Measurements from ENCODE around the gene NGDN. TPM values are rescaled to one million over a fixed set of nuclear protein-coding genes. Genes with fewer than 3 reads are reported as not detected.

Gene NGDN
- total RNA-seq, 1 donor from 2014 or later, result 51.1 TPM

DNA sequence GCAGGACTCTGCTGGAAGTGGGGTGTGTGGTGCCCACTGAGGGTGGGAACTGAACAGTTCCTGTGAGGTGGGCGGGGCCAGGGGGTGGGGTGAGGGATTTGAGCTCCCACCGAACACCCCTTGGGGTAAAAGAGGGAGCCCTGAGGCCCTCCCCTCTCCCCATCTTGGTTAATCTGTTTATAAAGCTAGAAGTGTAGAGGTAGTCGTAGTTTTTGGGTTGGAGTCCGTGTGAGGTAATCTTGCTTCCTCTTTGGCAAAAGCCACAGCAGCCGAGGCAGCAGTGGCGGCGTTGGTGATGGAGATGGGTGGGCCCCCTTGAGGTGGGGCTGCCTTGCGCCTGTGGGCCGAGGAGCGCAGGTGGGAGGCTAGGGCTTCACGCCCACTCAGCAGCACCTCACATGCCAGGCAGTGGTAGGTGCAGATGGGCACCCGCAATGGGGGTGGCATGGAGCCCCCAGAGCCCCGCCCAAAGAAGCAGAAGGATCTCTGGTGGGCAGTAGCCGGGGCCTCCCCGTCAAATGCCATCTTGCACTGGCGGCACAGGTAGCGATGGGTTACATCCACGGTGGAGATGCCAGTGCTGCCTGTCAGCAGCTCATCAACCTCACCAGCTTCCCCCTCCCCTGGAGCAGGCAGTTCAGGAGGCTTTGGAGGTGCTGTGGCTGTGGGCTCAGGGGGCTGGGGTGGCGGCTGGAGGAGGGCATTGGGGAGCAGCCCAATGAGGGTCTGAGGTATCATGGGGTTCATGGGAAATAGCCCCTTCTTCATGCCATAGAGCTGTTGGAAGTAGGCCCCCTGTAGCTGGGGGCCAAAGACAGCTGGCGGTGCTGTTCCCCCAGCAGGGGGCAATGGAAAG lies 52.5 kb downstream of the NGDN start:
- Mint-ChIP-seq H3K9me3 (no peaks in the 10 kb centered on the region), H3K4me3 (no peak overlapping the region), H3K36me3 (peaks cover 4% of the 10 kb centered on the region), H3K27ac (no peak overlapping the region), H3K4me1 (ENCODE audit: unreplicated experiment) (peaks cover 5% of the 10 kb centered on the region), H3K27me3 (no peaks in the 10 kb centered on the region)
- TF ChIP-seq, protein P1, sequence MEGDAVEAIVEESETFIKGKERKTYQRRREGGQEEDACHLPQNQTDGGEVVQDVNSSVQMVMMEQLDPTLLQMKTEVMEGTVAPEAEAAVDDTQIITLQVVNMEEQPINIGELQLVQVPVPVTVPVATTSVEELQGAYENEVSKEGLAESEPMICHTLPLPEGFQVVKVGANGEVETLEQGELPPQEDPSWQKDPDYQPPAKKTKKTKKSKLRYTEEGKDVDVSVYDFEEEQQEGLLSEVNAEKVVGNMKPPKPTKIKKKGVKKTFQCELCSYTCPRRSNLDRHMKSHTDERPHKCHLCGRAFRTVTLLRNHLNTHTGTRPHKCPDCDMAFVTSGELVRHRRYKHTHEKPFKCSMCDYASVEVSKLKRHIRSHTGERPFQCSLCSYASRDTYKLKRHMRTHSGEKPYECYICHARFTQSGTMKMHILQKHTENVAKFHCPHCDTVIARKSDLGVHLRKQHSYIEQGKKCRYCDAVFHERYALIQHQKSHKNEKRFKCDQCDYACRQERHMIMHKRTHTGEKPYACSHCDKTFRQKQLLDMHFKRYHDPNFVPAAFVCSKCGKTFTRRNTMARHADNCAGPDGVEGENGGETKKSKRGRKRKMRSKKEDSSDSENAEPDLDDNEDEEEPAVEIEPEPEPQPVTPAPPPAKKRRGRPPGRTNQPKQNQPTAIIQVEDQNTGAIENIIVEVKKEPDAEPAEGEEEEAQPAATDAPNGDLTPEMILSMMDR (conservative IDR thresholded peaks at IDR 0.05), result no peak
- no peak for DNase-seq (ENCODE audit: extremely low spot score, unreplicated experiment)

DNA sequence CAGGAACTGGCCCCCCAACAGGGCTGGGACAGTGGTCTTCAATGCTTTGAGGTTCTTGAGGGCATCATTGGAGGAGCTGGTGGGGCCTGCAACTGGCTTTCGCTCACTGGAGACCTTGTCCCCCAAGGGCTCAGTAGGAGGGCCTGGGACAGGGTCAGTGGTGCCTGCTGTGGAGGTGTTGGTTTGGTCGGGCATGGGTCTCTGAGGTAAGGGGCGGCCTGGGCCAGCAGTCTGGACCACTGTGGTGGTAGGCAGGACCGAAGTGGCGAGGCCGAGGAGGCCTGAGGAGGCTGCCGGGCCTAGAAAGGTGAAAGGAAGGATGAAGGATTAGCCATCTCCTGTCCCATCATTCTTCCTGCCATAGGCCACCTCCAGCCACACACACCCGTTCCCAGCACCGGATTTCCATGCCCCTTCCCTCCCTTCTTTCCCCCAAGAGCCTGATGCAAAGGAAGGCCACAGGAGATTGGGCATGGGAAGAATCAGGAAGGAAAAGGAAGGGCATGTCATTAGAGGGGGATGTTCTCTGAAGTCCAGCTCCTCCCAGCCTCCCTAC lies 53.2 kb downstream of the NGDN start:
- H3K27me3 Mint-ChIP-seq, result no peaks in the 10 kb centered on the region
- H3K27ac Mint-ChIP-seq, result no peak overlapping the region
- peaks cover 4% of the 10 kb centered on the region for H3K36me3 Mint-ChIP-seq
- peaks cover 5% of the 10 kb centered on the region for H3K4me1 Mint-ChIP-seq (ENCODE audit: unreplicated experiment)
- DNase-seq (ENCODE audit: extremely low spot score, unreplicated experiment), result no peak
- no peaks in the 10 kb centered on the region for H3K9me3 Mint-ChIP-seq
- TF ChIP-seq, protein P1 (conservative IDR thresholded peaks at IDR 0.05), result no peak
- H3K4me3 Mint-ChIP-seq, result no peak overlapping the region

DNA sequence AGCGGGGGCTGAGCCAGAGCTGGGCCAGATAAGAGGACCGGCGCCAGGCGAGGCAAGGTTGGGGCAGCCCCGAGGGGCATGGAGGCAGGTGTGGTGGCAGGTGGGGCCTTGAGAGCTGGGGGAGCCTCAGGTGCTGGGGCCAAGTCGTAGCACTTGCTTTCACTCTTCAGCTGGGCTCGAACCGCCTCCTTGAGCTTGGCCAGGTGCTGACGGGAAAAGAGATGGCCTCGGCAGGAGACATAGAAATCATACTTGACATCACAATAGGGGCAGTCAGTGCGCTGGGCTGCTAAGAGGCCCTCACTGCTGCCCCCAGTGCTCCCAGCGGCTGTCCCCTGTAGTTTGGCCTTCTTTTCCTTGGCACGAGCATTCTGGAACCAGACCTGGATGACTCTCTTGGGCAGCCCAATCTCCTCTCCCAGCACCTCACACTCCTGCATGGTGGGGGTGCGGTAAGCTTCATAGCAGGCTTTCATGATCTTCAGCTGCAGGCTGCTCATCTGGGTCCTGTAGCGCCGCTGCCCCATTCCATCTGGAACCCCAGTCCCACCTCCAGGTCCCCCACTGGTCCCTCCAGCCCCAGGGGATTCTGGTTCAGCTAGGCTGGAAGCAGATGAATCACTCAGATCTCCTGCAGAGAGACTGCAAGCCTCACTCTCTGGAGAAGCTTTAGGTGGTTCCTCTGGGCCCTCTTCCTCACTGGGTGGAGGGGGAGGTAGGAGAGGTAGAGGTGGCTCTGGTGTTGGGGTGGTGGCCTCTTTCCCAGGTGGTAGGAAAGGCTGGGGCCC lies 53.9 kb downstream of the NGDN start:
- H3K4me3 Mint-ChIP-seq, result no peak overlapping the region
- peaks cover 9% of the 10 kb centered on the region for H3K4me1 Mint-ChIP-seq (ENCODE audit: unreplicated experiment)
- no peaks in the 10 kb centered on the region for H3K27me3 Mint-ChIP-seq
- H3K36me3 Mint-ChIP-seq, result peaks cover 7% of the 10 kb centered on the region
- no peak for DNase-seq (ENCODE audit: extremely low spot score, unreplicated experiment)
- no peak overlapping the region for H3K27ac Mint-ChIP-seq
- TF ChIP-seq, protein P1 (conservative IDR thresholded peaks at IDR 0.05), result no peak
- no peaks in the 10 kb centered on the region for H3K9me3 Mint-ChIP-seq

DNA sequence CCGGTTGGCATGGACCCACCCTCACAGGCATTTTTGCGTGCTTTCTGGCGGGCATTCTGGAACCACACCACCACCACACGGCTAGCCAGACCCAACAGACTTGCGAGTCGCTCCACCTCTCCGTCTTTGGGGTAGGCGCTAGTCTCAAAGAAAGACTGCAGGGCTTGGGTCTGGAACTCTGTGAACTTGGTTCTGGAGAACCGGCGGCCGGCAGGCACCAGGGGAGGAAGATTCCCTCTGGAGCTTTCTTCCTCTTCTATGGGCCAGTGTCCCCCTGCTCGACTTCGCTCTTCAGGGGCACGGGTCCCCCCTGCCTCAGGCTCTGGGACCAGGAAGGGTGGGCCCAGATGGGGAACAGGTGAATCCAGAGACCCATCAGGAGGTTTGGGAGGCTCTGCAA lies 55.5 kb downstream of the NGDN start:
- Mint-ChIP-seq H3K9me3 (no peaks in the 10 kb centered on the region), H3K27ac (no peak overlapping the region), H3K4me3 (no peak overlapping the region), H3K36me3 (peaks cover 6% of the 10 kb centered on the region), H3K4me1 (ENCODE audit: unreplicated experiment) (peaks cover 10% of the 10 kb centered on the region), H3K27me3 (no peaks in the 10 kb centered on the region)
- TF ChIP-seq, protein P1 (conservative IDR thresholded peaks at IDR 0.05), result no peak
- no peak for DNase-seq (ENCODE audit: extremely low spot score, unreplicated experiment)

DNA sequence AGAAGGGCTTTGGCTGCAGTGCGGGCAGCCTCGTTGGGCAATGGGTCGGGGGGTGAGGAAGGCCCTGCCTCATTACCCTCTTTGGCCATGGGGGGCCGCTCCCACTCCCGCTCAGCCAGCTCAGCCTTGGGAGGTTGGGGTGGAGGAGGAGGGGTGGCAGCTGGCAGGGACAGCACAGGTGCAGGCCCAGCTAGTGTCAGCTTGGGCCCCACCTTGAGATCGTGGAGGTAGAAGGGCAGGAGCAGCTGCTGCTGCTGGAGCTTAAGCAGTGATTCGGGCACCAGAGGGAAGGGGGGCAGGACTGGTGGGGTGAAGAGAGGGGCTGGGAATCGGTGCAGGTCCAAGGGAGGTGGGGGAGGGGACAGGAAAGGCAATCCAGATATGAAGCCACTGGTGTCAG lies 56.1 kb downstream of the NGDN start:
- Mint-ChIP-seq H3K4me3 (no peak overlapping the region), H3K4me1 (ENCODE audit: unreplicated experiment) (peaks cover 16% of the 10 kb centered on the region), H3K36me3 (peaks cover 6% of the 10 kb centered on the region), H3K9me3 (no peaks in the 10 kb centered on the region), H3K27ac (no peak overlapping the region), H3K27me3 (no peaks in the 10 kb centered on the region)
- no peak for DNase-seq (ENCODE audit: extremely low spot score, unreplicated experiment)
- TF ChIP-seq, protein P1 (conservative IDR thresholded peaks at IDR 0.05), result no peak

Other genes starting within 250 kb of the NGDN start
- gene RNF212B, start 231.8 kb upstream of the NGDN start, total RNA-seq (ENCODE audit: low replicate concordance), result not detected in 2 replicates
- 15.9 and 19.5 TPM in 2 replicates for gene HOMEZ, start 183.6 kb upstream of the NGDN start, total RNA-seq (ENCODE audit: low replicate concordance)
- gene PPP1R3E, start 166.8 kb upstream of the NGDN start, total RNA-seq (ENCODE audit: low replicate concordance), result 10.1 and 16.7 TPM in 2 replicates
- 21.0 and 22.5 TPM in 2 replicates for gene BCL2L2, start 162.9 kb upstream of the NGDN start, total RNA-seq (ENCODE audit: low replicate concordance)
- gene PABPN1, start 148.2 kb upstream of the NGDN start, total RNA-seq (ENCODE audit: low replicate concordance), result 202 and 337 TPM in 2 replicates
- gene SLC22A17, start 116.8 kb upstream of the NGDN start, total RNA-seq (ENCODE audit: low replicate concordance), result 16.8 and 52.5 TPM in 2 replicates
- 41.0 and 59.3 TPM in 2 replicates for gene EFS, start 104.5 kb upstream of the NGDN start, total RNA-seq (ENCODE audit: low replicate concordance)
- not detected in 2 replicates for gene IL25, start 96.9 kb upstream of the NGDN start, total RNA-seq (ENCODE audit: low replicate concordance)
- gene CMTM5, start 92.7 kb upstream of the NGDN start, total RNA-seq (ENCODE audit: low replicate concordance), result 0.19 TPM in 1 of 2 replicates, not detected in the other
- gene MYH6, start 61.4 kb upstream of the NGDN start, total RNA-seq (ENCODE audit: low replicate concordance), result 0.24 and 0.50 TPM in 2 replicates
- 0.14 TPM in 1 of 2 replicates, not detected in the other for gene MYH7, start 34.0 kb upstream of the NGDN start, total RNA-seq (ENCODE audit: low replicate concordance)
- 5.6 and 11.1 TPM in 2 replicates for gene ZFHX2, start 82.1 kb downstream of the NGDN start, total RNA-seq (ENCODE audit: low replicate concordance)
- gene THTPA, start 86.6 kb downstream of the NGDN start, total RNA-seq (ENCODE audit: low replicate concordance), result 14.3 and 16.4 TPM in 2 replicates
- gene AP1G2, start 98.1 kb downstream of the NGDN start, total RNA-seq (ENCODE audit: low replicate concordance), result 156 and 170 TPM in 2 replicates
- gene JPH4, start 109.1 kb downstream of the NGDN start, total RNA-seq (ENCODE audit: low replicate concordance), result 0.33 and 8.3 TPM in 2 replicates
- gene DHRS2, start 166.7 kb downstream of the NGDN start, total RNA-seq (ENCODE audit: low replicate concordance), result 1.4 and 3.3 TPM in 2 replicates

All from type B pancreatic cell (in vitro differentiated cells).